Neural cell (in vitro differentiated cells): ENCODE measurements around the gene SULF2. TPM values are rescaled to one million over a fixed set of nuclear protein-coding genes. Genes with fewer than 3 reads are reported as not detected.

Experiments
- H2AFZ ChIP-seq: fragments of 200-600, 300-800 bp; sonication (generic), shearing (Covaris generic); 2 replicates; pipeline ENCODE4 v1.6.0; 2014; ENCODE audit warnings: low read depth, mild to moderate bottlenecking, antibody characterized with exemption, low read length, moderate library complexity
- H3F3A ChIP-seq: fragments of 200-600 bp; shearing (Covaris generic); 2 replicates; pipeline ENCODE4 v1.6.1; 2016; ENCODE audit warnings: mild to moderate bottlenecking, moderate library complexity, mixed read lengths, antibody characterized with exemption, low read length; ENCODE audit not compliant: insufficient read depth, poor library complexity, severe bottlenecking
- H3K27ac ChIP-seq: fragments of 200-600, 300-800 bp; sonication (generic), shearing (Covaris generic); 2 replicates; pipeline ENCODE4 v1.5.1; 2014; ENCODE audit warnings: mild to moderate bottlenecking, low read length, moderate library complexity
- H3K27me3 ChIP-seq: fragments of 300-800, 200-600 bp; sonication (generic), shearing (Covaris generic); 2 replicates; pipeline ENCODE4 v1.6.0; 2014; ENCODE audit warnings: mild to moderate bottlenecking, low read depth, low read length, moderate library complexity; ENCODE audit not compliant: insufficient read depth
- H3K36me3 ChIP-seq: fragments of 300-800, 200-600 bp; sonication (generic), shearing (Covaris generic); 2 replicates; pipeline ENCODE4 v1.5.1; 2014; ENCODE audit warnings: mild to moderate bottlenecking, antibody characterized with exemption, low read length, moderate library complexity; ENCODE audit not compliant: insufficient read depth
- H3K4me2 ChIP-seq: fragments of 300-800, 200-600 bp; sonication (generic), shearing (Covaris generic); 2 replicates; pipeline ENCODE4 v1.6.0; 2014; ENCODE audit warnings: mild to moderate bottlenecking, low read length
- H3K4me3 ChIP-seq: fragments of 300-800, 200-600 bp; sonication (generic), shearing (Covaris generic); 2 replicates; pipeline ENCODE4 v1.5.1; 2014; ENCODE audit warnings: mild to moderate bottlenecking, low read length, moderate library complexity
- H3K79me2 ChIP-seq: fragments of 200-600 bp; shearing (Covaris generic); replicated peaks from 2 replicates; pipeline ENCODE4 v1.6.0; 2014; ENCODE audit warnings: mild to moderate bottlenecking, low read length, moderate library complexity; ENCODE audit not compliant: insufficient read depth
- H3K9ac ChIP-seq: fragments of 300-800, 200-600 bp; sonication (generic), shearing (Covaris generic); 2 replicates; pipeline ENCODE4 v1.6.1; 2016; ENCODE audit warnings: mild to moderate bottlenecking, low read length, mixed read lengths
- H3K9me2 ChIP-seq: fragments of 200-600 bp; shearing (Covaris generic); 2 replicates; pipeline ENCODE4 v1.6.1; 2016; ENCODE audit warnings: mild to moderate bottlenecking, low read length, mixed read lengths; ENCODE audit not compliant: insufficient read depth
- H3K9me3 ChIP-seq: fragments of 200-600, 300-800 bp; sonication (generic), shearing (Covaris generic); 2 replicates; pipeline ENCODE4 v1.6.1; 2016; ENCODE audit warnings: mild to moderate bottlenecking, mixed run types, low read length, moderate library complexity, mixed read lengths
- H4K20me1 ChIP-seq: fragments of 200-600 bp; shearing (Covaris generic); 2 replicates; pipeline ENCODE4 v1.6.1; 2016; ENCODE audit warnings: mild to moderate bottlenecking, mixed run types; ENCODE audit not compliant: insufficient read depth
- CTCF ChIP-seq: fragments of 450-650 bp; IDR thresholded peaks from 2 replicates; pipeline ENCODE4 v1.5.1; 2014; ENCODE audit warnings: antibody characterized with exemption, mild to moderate bottlenecking, moderate library complexity; ENCODE audit not compliant: poor library complexity, severe bottlenecking
- EP300 ChIP-seq: fragments of 450-650 bp; conservative IDR thresholded peaks from 2 replicates; pipeline ENCODE4 v1.6.1; 2014; ENCODE audit warnings: antibody characterized with exemption, mild to moderate bottlenecking, moderate library complexity; ENCODE audit not compliant: poor library complexity, severe bottlenecking
- EZH2 ChIP-seq: fragments of 200-600, 300-800 bp; shearing (Covaris generic), sonication (generic); IDR thresholded peaks from 2 replicates; pipeline ENCODE4 v1.6.1; 2014; ENCODE audit warnings: antibody characterized with exemption, low read length, borderline replicate concordance, mild to moderate bottlenecking; ENCODE audit not compliant: insufficient read depth, poor library complexity, severe bottlenecking
- MXI1 ChIP-seq: fragments of 450-650 bp; conservative IDR thresholded peaks from 2 replicates; pipeline ENCODE4 v1.6.1; 2014; ENCODE audit warnings: antibody characterized with exemption, mild to moderate bottlenecking; ENCODE audit not compliant: poor library complexity, severe bottlenecking
- POLR2AphosphoS5 ChIP-seq: IDR thresholded peaks from 2 replicates; pipeline ENCODE4 v1.6.1; 2012
- RAD21 ChIP-seq: fragments of 450-650 bp; conservative IDR thresholded peaks from 2 replicates; pipeline ENCODE4 v1.6.1; 2014; ENCODE audit warnings: antibody characterized with exemption, mild to moderate bottlenecking, moderate library complexity
- REST ChIP-seq: IDR thresholded peaks from 2 replicates; pipeline ENCODE4 v1.6.1; 2012; ENCODE audit warnings: borderline replicate concordance
- SMC3 ChIP-seq: fragments of 450-650 bp; conservative IDR thresholded peaks from 2 replicates; pipeline ENCODE4 v1.6.1; 2014; ENCODE audit warnings: antibody characterized with exemption, mild to moderate bottlenecking, moderate library complexity; ENCODE audit not compliant: poor library complexity
- TAF1 ChIP-seq: IDR thresholded peaks from 2 replicates; pipeline ENCODE4 v1.6.1; 2012; ENCODE audit warnings: low read depth
- polyA plus RNA-seq: library from polyadenylated mRNA; depleted of rRNA; stranded (reverse); fragments of >200 nt; gene quantifications from 2 replicates; pipeline ENCODE4 v1.2.3, GENCODE V29; 2014

The SULF2 gene
- polyA plus RNA-seq, 1 donor from 2014 or later, result 30.0 TPM

- Histone ChIP-seq H3K4me3 (no peak overlapping the region), H3K9me2 (no peaks in the 10 kb centered on the region), H4K20me1 (no peaks in the 10 kb centered on the region), H3K36me3 (no peaks in the 10 kb centered on the region), H3K27me3 (no peaks in the 10 kb centered on the region), H3K27ac (no peak overlapping the region), H3K9me3 (no peaks in the 10 kb centered on the region), H3K79me2 (no peaks in the 10 kb centered on the region), H3K9ac (no peak overlapping the region), H2AFZ (no peak overlapping the region), H3F3A (no peaks in the 10 kb centered on the region), H3K4me2 (no peak overlapping the region)
- no peak for TF ChIP-seq EP300
- no peak for TF ChIP-seq MXI1
- TF ChIP-seq REST, result no peak
Measured at GRCh38 chr20:47818466-47818865, 33.2 kb upstream of the SULF2 start.

- TF ChIP-seq REST (no peak), EZH2 (no peak), EP300 (no peak), CTCF (no peak), MXI1 (no peak), TAF1 (no peak), RAD21 (no peak), SMC3 (no peak), POLR2AphosphoS5 (no peak)
- Histone ChIP-seq H2AFZ (no peak overlapping the region), H4K20me1 (no peaks in the 10 kb centered on the region), H3F3A (no peaks in the 10 kb centered on the region), H3K79me2 (no peaks in the 10 kb centered on the region), H3K9me2 (no peaks in the 10 kb centered on the region), H3K4me3 (no peak overlapping the region), H3K9ac (no peak overlapping the region), H3K9me3 (no peaks in the 10 kb centered on the region), H3K27ac (no peak overlapping the region), H3K4me2 (no peak overlapping the region), H3K27me3 (no peaks in the 10 kb centered on the region), H3K36me3 (no peaks in the 10 kb centered on the region)
Measured at GRCh38 chr20:47818016-47818415, 32.7 kb upstream of the SULF2 start.
